T-helper 1 cell treated with Interleukin-12 subunit alpha and Interleukin-12 subunit beta and Interleukin-4 antibody, amounts not matched to agents 30 μg/mL and 1 μg/mL, for 36 hours (primary cell): ENCODE results near the gene EFCAB13.
A peak's percentile ranks its signal among the peaks of the same experiment; 100 is the strongest.
"Not testable (repeated sequence)": the region's sequence is repeated elsewhere in the genome, so short reads cannot be mapped to it uniquely, and the experiment has no call there.

Source experiments
- H3K27ac Mint-ChIP-seq: one replicate; pipeline ENCODE4 v1.8.0; 2021; ENCODE audit warnings: mild to moderate bottlenecking, mixed read lengths
- H3K27me3 Mint-ChIP-seq: one replicate; pipeline ENCODE4 v1.8.0; 2021; ENCODE audit warnings: low read depth, mixed read lengths
- H3K36me3 Mint-ChIP-seq: one replicate; pipeline ENCODE4 v1.8.0; 2021; ENCODE audit warnings: low read depth, mixed read lengths
- H3K4me1 Mint-ChIP-seq: one replicate; pipeline ENCODE4 v1.8.0; 2021; ENCODE audit warnings: low read depth, mixed read lengths
- H3K4me3 Mint-ChIP-seq: one replicate; pipeline ENCODE4 v1.8.0; 2021; ENCODE audit warnings: mild to moderate bottlenecking, moderate library complexity, mixed read lengths
- H3K9me3 Mint-ChIP-seq: one replicate; pipeline ENCODE4 v1.8.0; 2021; ENCODE audit warnings: mixed read lengths

EFCAB13 gene

GRCh38 chr17:47404875-47405274, 81.1 kb downstream of the EFCAB13 start:
- H3K36me3 Mint-ChIP-seq: no peaks in the 10 kb centered on the region
- H3K4me3 Mint-ChIP-seq: no peak overlapping the region

GRCh38 chr17:47413872-47414271, 90.1 kb downstream of the EFCAB13 start:
- Mint-ChIP-seq H3K4me3 (no peak overlapping the region), H3K4me1 (no peaks in the 10 kb centered on the region), H3K27ac (no peak overlapping the region), H3K27me3 (no peaks in the 10 kb centered on the region), H3K36me3 (no peaks in the 10 kb centered on the region), H3K9me3 (no peaks in the 10 kb centered on the region)

More at GRCh38 chr17:47404875-47405274, 81.1 kb downstream of the EFCAB13 start:
- H3K9me3 Mint-ChIP-seq: no peaks in the 10 kb centered on the region
- H3K27ac Mint-ChIP-seq: no peak overlapping the region
- no peaks in the 10 kb centered on the region for H3K27me3 Mint-ChIP-seq
- H3K4me1 Mint-ChIP-seq: no peaks in the 10 kb centered on the region

GRCh38 chr17:47414612-47415011, 90.9 kb downstream of the EFCAB13 start:
- H3K4me3 Mint-ChIP-seq: no peak overlapping the region
- H3K36me3 Mint-ChIP-seq: no peaks in the 10 kb centered on the region
- no peaks in the 10 kb centered on the region for H3K27me3 Mint-ChIP-seq
- no peaks in the 10 kb centered on the region for H3K4me1 Mint-ChIP-seq
- no peaks in the 10 kb centered on the region for H3K9me3 Mint-ChIP-seq
- H3K27ac Mint-ChIP-seq: no peak overlapping the region

- peaks cover 13% of the 10 kb centered on the region for H3K36me3 Mint-ChIP-seq
- H3K4me3 Mint-ChIP-seq: peak overlapping the region; percentile 50
- peaks cover 12% of the 10 kb centered on the region for H3K4me1 Mint-ChIP-seq
- peaks cover 23% of the 10 kb centered on the region for H3K27me3 Mint-ChIP-seq
- no peak overlapping the region for H3K27ac Mint-ChIP-seq
- no peaks in the 10 kb centered on the region for H3K9me3 Mint-ChIP-seq
Observed at GRCh38 chr17:47423406-47424295, 99.9 kb downstream of the EFCAB13 start.

- not testable (repeated sequence) for H3K4me3 Mint-ChIP-seq
Observed at GRCh38 chr17:47425233-47425632, 101.5 kb downstream of the EFCAB13 start.

GRCh38 chr17:47425887-47426635, 102.3 kb downstream of the EFCAB13 start:
- peaks cover 13% of the 10 kb centered on the region for H3K36me3 Mint-ChIP-seq
- not testable (repeated sequence) for H3K4me3 Mint-ChIP-seq, H3K9me3 Mint-ChIP-seq, H3K27ac Mint-ChIP-seq
- H3K27me3 Mint-ChIP-seq: peaks cover 23% of the 10 kb centered on the region
- H3K4me1 Mint-ChIP-seq: peaks cover 12% of the 10 kb centered on the region

More at GRCh38 chr17:47425233-47425632, 101.5 kb downstream of the EFCAB13 start:
- Mint-ChIP-seq H3K36me3 (peaks cover 13% of the 10 kb centered on the region), H3K27me3 (peaks cover 23% of the 10 kb centered on the region), H3K4me1 (peaks cover 12% of the 10 kb centered on the region)
- H3K9me3 Mint-ChIP-seq, H3K27ac Mint-ChIP-seq: not testable (repeated sequence)

GRCh38 chr17:47427985-47428384, 104.2 kb downstream of the EFCAB13 start:
- peaks cover 9% of the 10 kb centered on the region for H3K4me1 Mint-ChIP-seq
- no peak overlapping the region for H3K4me3 Mint-ChIP-seq
- H3K27ac Mint-ChIP-seq: no peak overlapping the region
- peaks cover 16% of the 10 kb centered on the region for H3K36me3 Mint-ChIP-seq
- no peaks in the 10 kb centered on the region for H3K9me3 Mint-ChIP-seq
- peaks cover 12% of the 10 kb centered on the region for H3K27me3 Mint-ChIP-seq

GRCh38 chr17:47432240-47432639, 108.5 kb downstream of the EFCAB13 start:
- H3K9me3 Mint-ChIP-seq, H3K4me3 Mint-ChIP-seq, H3K27me3 Mint-ChIP-seq, H3K36me3 Mint-ChIP-seq, H3K4me1 Mint-ChIP-seq, H3K27ac Mint-ChIP-seq: not testable (repeated sequence)

- no peak overlapping the region for H3K4me3 Mint-ChIP-seq
- no peaks in the 10 kb centered on the region for H3K4me1 Mint-ChIP-seq
- H3K9me3 Mint-ChIP-seq: no peaks in the 10 kb centered on the region
- H3K27ac Mint-ChIP-seq: no peak overlapping the region
- peaks cover 1% of the 10 kb centered on the region for H3K36me3 Mint-ChIP-seq
- H3K27me3 Mint-ChIP-seq: no peaks in the 10 kb centered on the region
Observed at GRCh38 chr17:47465165-47465564, 141.4 kb downstream of the EFCAB13 start.

GRCh38 chr17:47466976-47467375, 143.2 kb downstream of the EFCAB13 start:
- H3K4me1 Mint-ChIP-seq, H3K27me3 Mint-ChIP-seq, H3K4me3 Mint-ChIP-seq, H3K27ac Mint-ChIP-seq, H3K36me3 Mint-ChIP-seq, H3K9me3 Mint-ChIP-seq: not testable (repeated sequence)

GRCh38 chr17:47470836-47471235, 147.1 kb downstream of the EFCAB13 start:
- H3K27me3 Mint-ChIP-seq: no peaks in the 10 kb centered on the region
- H3K4me3 Mint-ChIP-seq: no peak overlapping the region
- H3K27ac Mint-ChIP-seq: no peak overlapping the region
- H3K36me3 Mint-ChIP-seq: peaks cover 3% of the 10 kb centered on the region
- H3K9me3 Mint-ChIP-seq: no peaks in the 10 kb centered on the region
- no peaks in the 10 kb centered on the region for H3K4me1 Mint-ChIP-seq

- H3K27ac Mint-ChIP-seq, H3K36me3 Mint-ChIP-seq, H3K9me3 Mint-ChIP-seq, H3K4me1 Mint-ChIP-seq, H3K4me3 Mint-ChIP-seq, H3K27me3 Mint-ChIP-seq: not testable (repeated sequence)
Observed at GRCh38 chr17:47472073-47472472, 148.3 kb downstream of the EFCAB13 start.
